ENCODE data around the gene SIK3.

Gene SIK3

GRCh38 chr11:117000014-117000737, 98.1 kb downstream of the SIK3 start:
- DNase-seq, result no peak

- DNase-seq, result no peak
Observed at GRCh38 chr11:116997071-116997470, 101.2 kb downstream of the SIK3 start.

GRCh38 chr11:116994195-116994594, 104.0 kb downstream of the SIK3 start:
- no peak for DNase-seq

- DNase-seq, result no peak
Observed at GRCh38 chr11:116993599-116993998, 104.6 kb downstream of the SIK3 start.

- no peak for DNase-seq
Observed at GRCh38 chr11:116991491-116991890, 106.7 kb downstream of the SIK3 start.

GRCh38 chr11:116990811-116991210, 107.4 kb downstream of the SIK3 start:
- DNase-seq, result no peak

GRCh38 chr11:116990061-116990473, 108.2 kb downstream of the SIK3 start:
- no peak for DNase-seq

GRCh38 chr11:116989184-116989583, 109.0 kb downstream of the SIK3 start:
- no peak for DNase-seq

GRCh38 chr11:116986521-116987105, 111.6 kb downstream of the SIK3 start:
- DNase-seq, result no peak

- no peak for DNase-seq
Observed at GRCh38 chr11:116984589-116984988, 113.6 kb downstream of the SIK3 start.

- DNase-seq, result no peak
Observed at GRCh38 chr11:116984186-116984585, 114.0 kb downstream of the SIK3 start.

GRCh38 chr11:116981266-116981885, 116.9 kb downstream of the SIK3 start:
- no peak for DNase-seq

- no peak for DNase-seq
Observed at GRCh38 chr11:116980136-116980793, 118.0 kb downstream of the SIK3 start.

GRCh38 chr11:116976941-116977570, 121.2 kb downstream of the SIK3 start:
- no peak for DNase-seq

GRCh38 chr11:116975661-116976060, 122.6 kb downstream of the SIK3 start:
- DNase-seq, result no peak

GRCh38 chr11:116973270-116973669, 125.0 kb downstream of the SIK3 start:
- no peak for DNase-seq

GRCh38 chr11:116972691-116973090, 125.5 kb downstream of the SIK3 start:
- DNase-seq, result no peak

GRCh38 chr11:116970485-116971292, 127.5 kb downstream of the SIK3 start:
- DNase-seq, result no peak

- no peak for DNase-seq
Observed at GRCh38 chr11:116969694-116970093, 128.5 kb downstream of the SIK3 start.

- no peak for DNase-seq
Observed at GRCh38 chr11:116964269-116964668, 134.0 kb downstream of the SIK3 start.

- DNase-seq, result no peak
Observed at GRCh38 chr11:116963813-116964212, 134.4 kb downstream of the SIK3 start.

GRCh38 chr11:116962108-116962507, 136.1 kb downstream of the SIK3 start:
- DNase-seq, result no peak
